Measurements from ENCODE around the gene ZNF438.

Gene ZNF438

GRCh38 chr10:30819341-30820181 is 212.1 kb downstream of the ZNF438 start:
- Histone ChIP-seq H3K4me1 (ENCODE audit: insufficient read depth, low read length) (peaks cover 12% of the 10 kb centered on the region; the same call in 1 of the 2 replicates), H3K9ac (ENCODE audit: low read depth, low read length) (no peak overlapping the region), H3K9me3 (ENCODE audit: control insufficient read depth, insufficient read depth, low read length) (no peaks in the 10 kb centered on the region), H3K36me3 (ENCODE audit: insufficient read depth, low read length) (no peaks in the 10 kb centered on the region)

- H3K9me3 ChIP-seq (ENCODE audit: control insufficient read depth, insufficient read depth, low read length), result no peaks in the 10 kb centered on the region
- peaks cover 12% of the 10 kb centered on the region; the same call in 1 of the 2 replicates for H3K4me1 ChIP-seq (ENCODE audit: insufficient read depth, low read length)
- no peaks in the 10 kb centered on the region for H3K36me3 ChIP-seq (ENCODE audit: insufficient read depth, low read length)
- no peak overlapping the region for H3K9ac ChIP-seq (ENCODE audit: low read depth, low read length)
Measured at GRCh38 chr10:30818854-30819253, 212.8 kb downstream of the ZNF438 start.

DNA sequence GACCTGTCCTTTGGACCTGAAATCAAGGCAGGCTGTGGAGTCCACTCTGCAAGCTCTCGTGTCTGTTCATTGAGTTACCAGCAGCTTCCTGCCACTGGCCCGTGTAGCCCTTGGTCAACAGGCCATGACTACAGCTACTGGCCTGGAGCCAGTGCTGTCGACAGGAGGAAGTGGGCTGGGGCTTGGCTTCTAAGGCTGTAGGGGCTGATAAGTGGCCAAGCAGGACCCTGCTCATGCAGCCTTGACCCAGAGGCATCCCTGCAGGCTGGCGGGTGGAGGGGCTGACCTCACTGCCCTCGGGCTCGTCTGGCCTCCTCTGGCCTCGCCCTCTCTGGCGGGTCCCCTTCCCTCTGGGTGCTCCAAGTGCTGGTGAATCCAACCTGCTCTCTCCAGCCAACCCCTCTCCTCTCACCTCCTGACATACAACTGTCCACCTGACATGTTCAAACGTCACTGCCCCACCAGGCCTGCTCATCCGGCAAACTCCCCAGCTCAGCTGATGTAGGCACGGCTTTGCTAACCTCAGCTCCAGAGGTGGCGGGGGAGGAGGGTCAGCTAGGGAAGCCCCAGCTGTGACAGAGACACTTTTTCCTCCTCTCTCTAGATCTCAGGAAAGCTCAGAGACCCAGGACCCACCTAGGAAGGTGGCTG is 213.5 kb downstream of the ZNF438 start:
- H3K9me3 ChIP-seq (ENCODE audit: control insufficient read depth, insufficient read depth, low read length), result no peaks in the 10 kb centered on the region
- H3K36me3 ChIP-seq (ENCODE audit: insufficient read depth, low read length), result no peaks in the 10 kb centered on the region
- no peak overlapping the region for H3K9ac ChIP-seq (ENCODE audit: low read depth, low read length)
- peaks cover 12% of the 10 kb centered on the region; the same call in 1 of the 2 replicates for H3K4me1 ChIP-seq (ENCODE audit: insufficient read depth, low read length)

DNA sequence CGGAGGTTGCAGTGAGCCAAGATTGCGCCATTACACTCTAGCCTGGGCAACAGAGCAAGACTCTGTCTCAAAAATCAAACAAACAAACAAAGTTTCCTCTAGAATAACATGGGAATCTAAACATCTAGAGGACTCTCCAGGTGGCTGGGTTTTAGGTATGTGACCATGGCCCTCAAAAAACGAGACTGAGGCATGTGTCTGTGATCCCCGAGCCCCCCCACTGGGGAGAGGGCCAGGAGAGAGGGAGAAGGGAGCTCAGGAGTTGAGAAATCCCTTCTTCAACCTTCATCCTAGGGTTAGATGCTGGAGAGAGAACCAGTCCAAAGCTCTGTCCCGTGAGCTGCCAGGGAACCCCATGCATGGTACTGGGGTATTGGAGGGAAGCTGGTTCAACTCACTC is 214.1 kb downstream of the ZNF438 start:
- Histone ChIP-seq H3K9me3 (ENCODE audit: control insufficient read depth, insufficient read depth, low read length) (no peaks in the 10 kb centered on the region), H3K4me1 (ENCODE audit: insufficient read depth, low read length) (peaks cover 12% of the 10 kb centered on the region; the same call in 1 of the 2 replicates), H3K9ac (ENCODE audit: low read depth, low read length) (no peak overlapping the region), H3K36me3 (ENCODE audit: insufficient read depth, low read length) (no peaks in the 10 kb centered on the region)

GRCh38 chr10:30816820-30817171 is 214.9 kb downstream of the ZNF438 start:
- Histone ChIP-seq H3K9me3 (ENCODE audit: control insufficient read depth, insufficient read depth, low read length) (no peaks in the 10 kb centered on the region), H3K4me1 (ENCODE audit: insufficient read depth, low read length) (peaks cover 12% of the 10 kb centered on the region; the same call in 1 of the 2 replicates), H3K36me3 (ENCODE audit: insufficient read depth, low read length) (no peaks in the 10 kb centered on the region), H3K9ac (ENCODE audit: low read depth, low read length) (no peak overlapping the region)

GRCh38 chr10:30816159-30816819 is 215.4 kb downstream of the ZNF438 start:
- Histone ChIP-seq H3K36me3 (ENCODE audit: insufficient read depth, low read length) (no peaks in the 10 kb centered on the region), H3K4me1 (ENCODE audit: insufficient read depth, low read length) (peaks cover 12% of the 10 kb centered on the region; the same call in 1 of the 2 replicates), H3K9me3 (ENCODE audit: control insufficient read depth, insufficient read depth, low read length) (no peaks in the 10 kb centered on the region), H3K9ac (ENCODE audit: low read depth, low read length) (no peak overlapping the region)

DNA sequence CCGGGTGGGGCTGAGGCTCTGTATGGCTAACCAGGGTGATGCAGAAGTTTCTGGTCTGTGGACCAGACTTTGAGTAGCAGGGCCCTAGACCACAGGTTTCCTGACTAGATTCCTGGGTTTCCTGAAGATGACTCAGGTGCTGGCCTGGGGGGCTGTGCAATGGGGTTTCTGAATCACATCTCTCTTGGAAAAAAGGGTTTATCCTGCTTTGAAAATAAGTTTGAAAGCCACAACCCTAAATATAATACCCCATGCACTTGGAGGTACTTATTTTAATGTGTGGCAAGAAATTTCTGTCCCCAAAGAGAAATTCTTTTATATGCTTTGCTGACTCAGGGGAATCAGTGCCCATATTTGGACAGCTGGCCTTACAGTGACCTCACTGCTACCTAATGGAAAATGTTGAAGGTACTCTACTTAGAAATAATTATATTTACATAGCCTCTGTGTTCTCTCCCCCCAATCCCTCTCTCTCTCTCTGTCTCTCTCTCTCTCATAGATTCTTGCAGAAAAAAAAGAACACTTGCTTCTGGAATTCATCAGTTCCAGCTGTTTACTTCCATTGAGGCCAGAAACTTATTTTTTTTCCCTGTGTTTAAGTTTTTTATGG is 217.7 kb downstream of the ZNF438 start:
- H3K36me3 ChIP-seq (ENCODE audit: insufficient read depth, low read length), result no peaks in the 10 kb centered on the region
- H3K9me3 ChIP-seq (ENCODE audit: control insufficient read depth, insufficient read depth, low read length), result no peaks in the 10 kb centered on the region
- no peak overlapping the region for H3K9ac ChIP-seq (ENCODE audit: low read depth, low read length)
- no peaks in the 10 kb centered on the region; the same call in 1 of the 2 replicates for H3K4me1 ChIP-seq (ENCODE audit: insufficient read depth, low read length)

DNA sequence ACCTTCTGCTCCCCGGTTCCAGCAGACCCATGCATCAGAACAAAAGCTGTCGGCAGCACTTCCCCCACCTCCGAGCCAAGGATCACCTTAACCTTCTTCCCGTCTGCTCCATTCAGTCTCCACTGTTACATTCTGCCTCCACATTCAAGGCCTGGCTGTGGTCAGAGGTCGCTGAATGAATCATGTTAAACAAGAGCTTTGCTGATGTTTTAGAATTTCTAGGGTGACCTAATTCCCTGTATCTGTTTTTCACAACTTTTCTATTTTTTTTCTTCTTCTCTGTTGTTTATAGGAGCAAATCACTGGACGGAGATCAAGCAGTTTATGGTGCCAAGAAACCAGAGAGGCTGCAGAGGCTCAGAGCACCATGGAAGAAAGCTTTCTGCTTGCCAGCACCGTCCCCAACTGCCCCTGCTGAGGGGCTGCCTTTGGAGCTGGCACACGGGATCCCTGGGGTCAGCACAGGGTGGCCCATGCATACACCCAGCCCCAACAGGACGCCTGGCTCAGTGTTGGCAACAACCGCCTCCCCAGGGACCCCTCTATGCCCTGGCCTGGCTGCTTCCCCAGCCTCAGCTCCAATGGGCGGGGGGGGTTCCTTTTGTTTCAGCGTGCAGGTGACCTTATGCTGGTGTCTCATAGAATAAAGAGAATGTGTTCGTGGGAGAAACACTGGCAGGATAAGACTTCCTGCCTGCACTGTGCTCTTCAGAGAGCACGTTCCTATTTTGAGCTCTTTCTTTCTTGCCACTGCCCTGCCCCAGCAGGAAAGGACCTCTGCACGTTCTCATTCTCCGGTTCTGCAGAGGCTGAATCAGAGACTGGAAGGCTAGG is 219.4 kb downstream of the ZNF438 start:
- no peaks in the 10 kb centered on the region for H3K36me3 ChIP-seq (ENCODE audit: insufficient read depth, low read length)
- no peaks in the 10 kb centered on the region for H3K9me3 ChIP-seq (ENCODE audit: control insufficient read depth, insufficient read depth, low read length)
- no peak overlapping the region for H3K9ac ChIP-seq (ENCODE audit: low read depth, low read length)
- H3K4me1 ChIP-seq (ENCODE audit: insufficient read depth, low read length), result no peaks in the 10 kb centered on the region; the same call in 1 of the 2 replicates

DNA sequence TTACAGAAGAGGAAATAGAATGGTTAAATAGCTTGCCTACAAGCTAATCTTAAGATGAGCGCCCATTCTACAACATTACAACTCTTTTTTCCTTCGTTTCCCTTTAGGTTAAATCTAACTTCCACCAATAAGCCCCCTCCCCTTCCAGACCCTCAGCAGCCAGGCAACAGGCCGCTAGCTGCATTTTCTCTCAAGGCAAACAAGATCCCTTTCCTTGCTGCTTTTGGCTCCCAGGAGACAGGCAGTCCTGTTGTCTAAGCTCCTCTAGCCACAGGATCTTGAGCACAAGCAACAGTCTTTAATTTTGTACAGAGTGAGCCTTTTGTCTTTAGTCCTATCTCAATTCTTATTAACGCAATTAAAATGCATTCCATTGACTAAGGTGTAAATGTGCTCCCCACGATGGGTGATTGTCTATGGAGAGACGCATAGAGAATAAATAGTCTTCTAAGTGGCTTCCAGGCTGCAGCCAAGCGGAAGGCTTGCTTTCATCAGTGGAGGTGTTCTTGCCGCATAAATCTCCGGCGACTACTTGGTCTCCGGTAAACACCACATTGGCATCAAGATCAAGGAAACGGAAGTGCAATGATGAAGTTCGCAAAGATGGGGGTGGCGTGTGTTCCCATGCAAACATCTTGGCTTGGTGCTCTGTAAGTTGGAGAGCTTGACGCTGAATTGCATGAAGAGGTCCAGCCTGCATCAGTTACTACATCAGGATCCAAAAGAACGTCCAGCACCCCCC is 220.2 kb downstream of the ZNF438 start:
- no peaks in the 10 kb centered on the region for H3K36me3 ChIP-seq (ENCODE audit: insufficient read depth, low read length)
- H3K4me1 ChIP-seq (ENCODE audit: insufficient read depth, low read length), result no peaks in the 10 kb centered on the region; the same call in 1 of the 2 replicates
- no peaks in the 10 kb centered on the region for H3K9me3 ChIP-seq (ENCODE audit: control insufficient read depth, insufficient read depth, low read length)
- H3K9ac ChIP-seq (ENCODE audit: low read depth, low read length), result no peak overlapping the region

DNA sequence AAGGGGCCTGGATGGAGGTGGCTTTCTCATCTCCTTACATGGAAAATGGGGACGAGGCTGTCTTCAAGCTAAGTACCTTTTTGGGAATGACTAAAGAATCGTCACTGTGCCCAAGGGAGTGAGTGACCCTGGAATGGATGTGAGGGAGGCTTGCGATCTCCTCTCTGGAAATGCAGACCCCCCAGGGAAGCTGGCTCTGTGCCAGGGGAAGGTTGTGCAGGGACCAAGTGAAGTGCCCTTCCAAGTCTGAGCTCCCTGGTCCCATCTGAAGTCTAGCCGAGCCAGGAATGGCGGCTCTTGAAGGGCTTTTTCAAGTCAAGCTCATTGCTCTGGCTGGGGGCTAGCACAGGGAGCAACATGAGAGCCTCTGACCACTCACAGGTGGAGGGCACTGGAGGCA is 221.2 kb downstream of the ZNF438 start:
- no peak overlapping the region for H3K9ac ChIP-seq (ENCODE audit: low read depth, low read length)
- H3K9me3 ChIP-seq (ENCODE audit: control insufficient read depth, insufficient read depth, low read length), result no peaks in the 10 kb centered on the region
- no peaks in the 10 kb centered on the region for H3K36me3 ChIP-seq (ENCODE audit: insufficient read depth, low read length)
- H3K4me1 ChIP-seq (ENCODE audit: insufficient read depth, low read length), result no peaks in the 10 kb centered on the region; the same call in 1 of the 2 replicates

- Histone ChIP-seq H3K4me1 (ENCODE audit: insufficient read depth, low read length) (no peaks in the 10 kb centered on the region; the same call in 1 of the 2 replicates), H3K9ac (ENCODE audit: low read depth, low read length) (no peak overlapping the region), H3K9me3 (ENCODE audit: control insufficient read depth, insufficient read depth, low read length) (no peaks in the 10 kb centered on the region), H3K36me3 (ENCODE audit: insufficient read depth, low read length) (no peaks in the 10 kb centered on the region)
Measured at GRCh38 chr10:30806850-30807249, 224.8 kb downstream of the ZNF438 start.

DNA sequence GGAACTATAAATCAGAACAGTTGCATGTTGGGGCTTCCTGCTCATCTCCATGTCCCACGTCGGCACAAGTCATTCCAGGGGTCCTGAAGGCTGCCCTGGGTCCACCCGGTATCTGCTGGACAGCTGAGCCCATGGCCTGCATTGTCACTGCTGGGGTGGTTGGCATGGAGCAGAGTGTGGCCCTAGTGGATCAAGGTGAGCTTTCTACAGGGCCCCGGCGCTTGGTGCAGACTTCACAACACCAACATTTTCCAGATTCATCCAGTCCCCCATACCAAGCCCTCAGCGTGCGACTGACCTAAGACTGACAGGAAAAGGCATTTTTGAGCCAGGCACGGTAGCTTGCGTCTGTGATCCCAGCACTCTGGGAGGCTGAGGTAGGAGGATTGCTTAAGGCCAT is 226.6 kb downstream of the ZNF438 start:
- Histone ChIP-seq H3K4me1 (ENCODE audit: insufficient read depth, low read length) (no peaks in the 10 kb centered on the region), H3K36me3 (ENCODE audit: insufficient read depth, low read length) (no peaks in the 10 kb centered on the region), H3K9me3 (ENCODE audit: control insufficient read depth, insufficient read depth, low read length) (no peaks in the 10 kb centered on the region), H3K9ac (ENCODE audit: low read depth, low read length) (no peak overlapping the region)

DNA sequence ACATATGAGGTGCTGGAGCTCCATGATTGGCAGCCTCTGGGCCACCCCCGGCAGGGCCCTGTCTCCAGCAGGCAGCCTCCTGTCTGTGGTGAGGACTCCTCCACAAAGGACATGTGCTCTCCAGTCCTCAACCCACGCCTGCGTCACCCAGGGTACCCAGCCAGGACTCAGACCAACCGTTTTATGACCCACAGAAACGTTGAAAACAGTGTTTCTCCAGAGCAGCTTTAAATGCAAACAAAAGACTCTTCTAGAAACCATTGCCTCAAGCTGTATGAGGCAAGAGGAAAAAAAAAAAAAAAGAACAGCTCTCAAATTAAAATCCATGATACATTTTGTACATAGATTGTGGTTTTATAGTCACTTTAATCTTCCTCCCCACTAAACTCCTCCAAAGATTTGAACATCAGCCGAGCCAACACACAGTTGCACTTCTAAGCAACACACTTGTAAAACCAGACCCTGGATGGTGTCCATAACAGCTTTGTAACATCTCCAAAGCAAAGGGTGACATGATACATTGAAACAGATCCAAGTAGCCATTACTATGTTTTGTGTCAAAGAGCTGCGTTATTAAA is 227.1 kb downstream of the ZNF438 start:
- Histone ChIP-seq H3K9me3 (ENCODE audit: control insufficient read depth, insufficient read depth, low read length) (no peaks in the 10 kb centered on the region), H3K4me1 (ENCODE audit: insufficient read depth, low read length) (no peaks in the 10 kb centered on the region), H3K36me3 (ENCODE audit: insufficient read depth, low read length) (no peaks in the 10 kb centered on the region), H3K9ac (ENCODE audit: low read depth, low read length) (no peak overlapping the region)

Data from ES-I3 (cell line).